Endometrial microvascular endothelial cells (primary cell): ENCODE measurements around the gene ATXN1. TPM values are rescaled to one million over a fixed set of nuclear protein-coding genes. Genes with fewer than 3 reads are reported as not detected.
"Not testable (repeated sequence)": the region's sequence is repeated elsewhere in the genome, so short reads cannot be mapped to it uniquely, and the experiment has no call there.

Experiments
- in situ Hi-C: cut with HindIII; loops from 2 replicates; pipeline ENCODE4 v1.10.0; 2017; ENCODE audit warnings: low sequenced_read_pairs, low pct_unique_long_range_greater_than_20kb; ENCODE audit errors: inconsistent ontology term
- total RNA-seq: library from RNA; depleted of rRNA; stranded (reverse); fragments of >200 nt; gene quantifications from one replicate; pipeline ENCODE4 v1.2.3, GENCODE V29; 2015; ENCODE audit errors: inconsistent ontology term

ATXN1 gene
- total RNA-seq, 1 donor from 2014 or later: 8.1 TPM

DNA sequence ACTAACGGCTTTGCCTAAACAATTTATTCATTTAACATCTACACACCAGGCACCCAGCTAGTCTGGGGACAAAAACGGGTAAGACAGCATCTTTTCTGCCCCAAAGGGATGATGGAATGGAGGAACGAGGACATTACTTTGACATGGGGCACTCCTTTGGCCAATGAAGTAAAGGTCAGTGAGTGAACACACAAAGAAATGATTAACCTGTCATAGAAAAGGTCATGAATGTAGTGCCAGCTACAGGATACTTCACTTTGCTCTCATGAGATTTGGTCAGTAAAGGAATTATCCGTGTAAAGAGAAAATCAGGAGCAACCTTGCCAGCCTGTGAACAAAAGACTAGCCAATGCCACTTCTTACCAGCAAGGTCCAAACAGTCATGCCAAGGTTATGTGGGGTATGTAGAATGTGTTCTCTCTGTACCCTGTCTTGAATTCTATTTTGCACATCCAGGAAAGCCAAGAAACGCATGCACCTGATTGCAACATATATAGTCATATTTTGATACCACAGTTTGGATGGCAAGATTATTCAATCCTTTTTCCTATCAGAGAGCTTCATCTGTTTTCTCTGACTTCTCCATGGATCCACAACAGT lies 377.6 kb downstream of the ATXN1 start:
- in situ Hi-C loops: no loop called here

DNA sequence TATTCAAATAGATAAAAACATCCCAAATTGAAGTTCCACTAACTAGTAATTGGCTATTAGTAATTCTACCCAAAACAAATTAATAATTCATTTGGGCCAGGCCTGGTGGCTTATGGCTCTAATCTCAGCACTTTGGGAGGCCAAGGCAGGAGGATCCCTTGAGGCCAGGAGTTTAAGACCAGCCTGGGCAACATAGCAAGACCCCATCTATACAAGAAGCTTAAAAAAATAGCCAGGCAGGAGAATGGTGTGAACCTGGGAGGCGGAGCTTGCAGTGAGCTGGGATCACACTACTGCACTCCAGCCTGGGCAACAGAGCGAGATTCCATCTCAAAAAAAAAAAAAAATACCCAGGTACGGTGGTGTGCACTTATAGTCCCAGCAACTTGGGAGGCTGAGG lies 379.3 kb downstream of the ATXN1 start:
- in situ Hi-C loops: not testable (repeated sequence)

DNA sequence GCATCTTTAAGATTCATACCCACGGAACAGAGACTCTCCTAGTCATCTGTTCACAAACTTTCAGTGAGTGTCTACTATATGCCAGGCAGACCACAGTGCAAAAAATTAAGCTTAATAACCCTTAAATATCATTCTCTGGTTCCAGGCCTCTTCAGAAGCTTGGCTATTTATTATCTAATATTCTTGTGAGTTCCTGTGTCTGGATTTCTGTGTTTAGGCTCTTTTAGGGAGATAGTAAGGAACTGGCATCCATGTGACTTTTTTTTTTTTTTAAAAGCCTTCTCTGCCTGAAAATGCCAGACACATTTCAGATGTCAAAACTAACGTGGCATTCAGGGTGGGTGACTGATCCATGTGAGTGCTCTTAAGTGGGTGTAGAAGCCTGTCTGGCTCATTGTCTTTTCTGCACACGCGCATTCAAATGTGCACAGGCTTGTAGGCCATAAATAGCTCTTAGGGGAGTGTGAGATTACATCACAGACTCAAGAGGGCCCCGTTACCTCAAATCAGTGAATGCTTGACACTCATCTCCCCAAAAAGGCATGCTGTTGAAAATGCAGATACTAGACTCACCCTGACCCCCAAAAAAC lies 380.9 kb downstream of the ATXN1 start:
- in situ Hi-C loops: no loop called here

DNA sequence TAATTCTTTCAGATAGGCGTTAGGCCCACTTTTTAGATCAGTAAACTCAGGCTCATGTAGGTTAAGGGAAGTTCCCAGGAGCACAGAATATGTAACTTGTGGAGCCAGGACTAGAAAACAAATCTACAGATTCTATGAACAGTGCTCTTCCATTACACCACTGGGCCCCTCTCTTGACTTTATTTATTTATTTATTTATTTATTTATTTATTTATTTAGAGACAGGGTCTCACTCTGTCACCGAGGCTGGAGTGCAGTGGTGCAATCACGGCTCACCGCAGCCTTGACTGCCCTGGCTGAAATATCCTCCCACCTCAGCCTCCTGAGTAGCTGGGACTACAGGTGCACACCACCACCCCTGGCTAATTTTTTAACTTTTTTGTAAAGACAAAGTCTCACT lies 382.9 kb downstream of the ATXN1 start:
- in situ Hi-C loops: not testable (repeated sequence)

DNA sequence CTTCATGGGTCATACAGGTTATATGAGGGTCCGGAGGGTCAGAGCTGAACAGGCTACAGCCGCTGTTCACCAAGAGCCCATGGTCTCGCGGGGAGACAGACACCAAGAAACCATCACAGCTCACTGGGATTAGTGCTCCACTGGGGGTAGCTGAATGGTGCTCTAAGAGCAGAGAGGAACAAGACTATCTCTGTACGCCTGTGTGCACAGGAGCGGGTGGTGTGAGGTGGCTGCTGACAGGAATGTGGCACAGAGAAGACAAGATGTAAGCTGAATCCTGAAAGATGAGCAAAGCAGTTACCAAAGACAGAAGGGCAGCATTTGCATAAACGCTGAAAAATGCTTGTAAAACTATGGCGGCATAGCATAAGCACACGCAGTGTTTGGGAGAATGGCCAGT lies 383.8 kb downstream of the ATXN1 start:
- in situ Hi-C loops: no loop called here

DNA sequence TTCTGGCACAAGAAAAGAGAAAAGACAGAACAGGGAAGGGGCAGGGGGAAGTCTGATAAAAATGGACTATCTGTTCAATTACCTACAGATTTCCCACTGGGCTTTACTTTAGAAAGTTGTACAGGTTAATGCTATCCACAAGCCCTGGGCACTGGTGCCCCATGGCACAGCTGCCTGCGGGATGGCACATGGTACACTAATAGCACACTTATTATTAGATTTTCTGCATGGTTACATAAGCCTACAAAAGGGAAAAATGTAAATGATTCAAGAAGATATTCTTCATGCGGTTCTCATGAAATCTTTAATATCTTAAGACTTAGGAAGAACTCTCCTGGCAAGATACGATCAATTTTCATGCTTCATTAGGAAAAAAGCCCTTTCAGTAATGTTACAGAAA lies 385.4 kb downstream of the ATXN1 start:
- in situ Hi-C loops: no loop called here

DNA sequence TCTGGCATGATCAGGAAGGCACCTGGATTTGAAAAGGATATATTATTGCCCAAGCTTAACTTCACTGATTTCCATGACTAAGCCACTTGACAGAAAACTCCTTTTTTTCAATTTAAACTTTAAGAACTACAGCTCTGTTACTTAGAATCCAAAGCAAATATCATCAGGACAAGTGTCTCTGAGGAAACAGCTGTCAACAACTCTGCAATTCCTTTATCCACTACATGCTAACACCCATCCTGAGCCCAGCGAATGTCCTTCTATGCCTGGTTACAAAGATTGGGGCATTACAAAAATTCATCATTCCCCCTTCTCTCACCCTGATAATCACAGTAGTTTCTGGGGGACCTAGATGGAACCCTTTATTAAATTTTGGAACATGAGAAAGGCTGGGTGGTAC lies 386.1 kb downstream of the ATXN1 start:
- in situ Hi-C loops: no loop called here

DNA sequence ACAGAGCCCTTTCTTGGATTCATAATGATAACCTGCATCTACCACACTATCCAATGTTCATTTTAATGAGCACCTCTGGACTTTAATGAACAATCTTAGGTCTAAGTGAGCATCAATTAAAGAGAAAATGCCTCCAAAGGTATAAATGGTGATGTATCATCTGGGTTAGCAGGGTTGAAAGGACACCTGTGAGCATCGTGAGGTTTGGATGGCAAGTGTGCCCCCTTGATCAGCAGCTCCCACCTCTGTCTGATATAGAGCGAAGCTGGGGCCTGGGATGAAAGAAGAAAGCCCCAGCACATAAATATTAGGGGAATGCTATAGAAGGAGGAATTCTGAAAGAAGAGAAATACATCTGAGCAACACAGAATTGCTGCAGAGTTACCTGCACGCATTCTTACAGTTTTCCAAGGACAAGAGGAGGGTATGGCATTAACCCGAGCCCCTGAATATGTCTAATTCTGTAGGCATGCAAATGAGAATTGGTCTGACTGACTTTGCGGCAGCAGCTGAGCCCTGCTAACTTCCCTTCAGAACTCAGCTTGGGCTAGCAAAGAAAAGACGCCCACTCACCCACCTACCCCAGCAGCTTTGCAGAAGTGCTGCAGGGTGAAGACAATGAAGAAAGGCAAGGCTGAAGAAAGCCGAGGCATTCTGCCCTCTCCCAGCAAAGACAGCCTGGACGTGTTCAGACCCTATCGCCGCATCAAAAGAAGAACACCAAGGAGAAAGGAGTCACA lies 386.6 kb downstream of the ATXN1 start:
- in situ Hi-C loops: no loop called here

DNA sequence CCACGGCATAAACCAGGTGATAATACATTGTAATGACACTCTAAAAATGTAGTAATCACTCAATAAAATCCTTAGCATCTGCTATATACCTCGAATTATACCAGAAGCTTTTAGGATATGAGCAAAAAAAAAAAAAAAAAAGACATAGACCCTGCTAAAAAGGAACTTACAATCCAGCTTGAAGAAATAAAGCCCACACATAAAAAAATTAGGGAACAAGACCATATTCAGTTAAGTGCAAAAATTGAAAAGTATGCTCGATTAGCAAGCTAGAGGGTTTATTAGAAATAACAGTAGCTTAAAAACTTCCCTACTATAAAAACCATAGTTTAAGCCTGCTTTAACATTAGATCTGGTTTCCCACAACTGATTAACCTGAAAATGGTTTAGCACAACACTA lies 387.2 kb downstream of the ATXN1 start:
- in situ Hi-C loops: no loop called here

DNA sequence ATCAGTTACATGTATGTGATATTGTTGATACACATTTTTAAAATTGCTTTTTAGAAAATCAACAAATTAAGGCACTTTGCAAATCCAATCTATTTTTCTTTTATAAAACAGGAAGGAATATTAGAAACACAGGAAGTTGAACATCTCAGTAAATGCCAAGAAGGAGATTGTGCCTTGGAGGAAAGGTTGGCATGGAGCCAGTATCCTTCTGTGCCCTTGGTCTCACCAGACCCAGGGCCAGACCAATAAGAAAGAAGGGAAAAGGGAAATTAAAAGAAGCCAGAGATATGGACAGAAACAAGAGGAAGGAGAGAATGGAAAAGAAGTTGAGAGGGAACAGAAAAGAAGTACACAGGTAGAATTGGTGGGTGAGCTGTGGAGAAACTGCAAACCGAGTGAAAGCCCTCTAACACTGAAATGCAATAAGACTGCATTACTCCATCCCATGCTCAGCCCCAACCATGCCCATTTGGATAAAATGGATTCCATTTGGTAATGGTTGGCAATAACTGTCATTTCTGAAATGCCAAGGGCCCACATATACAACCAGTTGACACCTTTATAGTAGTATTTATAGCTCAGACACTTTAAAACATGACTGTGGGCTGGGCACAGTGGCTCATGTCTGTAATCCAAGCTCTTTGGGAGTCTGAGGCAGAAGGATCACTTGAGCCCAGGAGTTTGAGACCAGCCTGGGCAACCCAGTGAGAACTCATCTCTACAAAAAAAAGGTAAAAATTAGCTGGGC lies 389.1 kb downstream of the ATXN1 start:
- in situ Hi-C loops: no loop called here

DNA sequence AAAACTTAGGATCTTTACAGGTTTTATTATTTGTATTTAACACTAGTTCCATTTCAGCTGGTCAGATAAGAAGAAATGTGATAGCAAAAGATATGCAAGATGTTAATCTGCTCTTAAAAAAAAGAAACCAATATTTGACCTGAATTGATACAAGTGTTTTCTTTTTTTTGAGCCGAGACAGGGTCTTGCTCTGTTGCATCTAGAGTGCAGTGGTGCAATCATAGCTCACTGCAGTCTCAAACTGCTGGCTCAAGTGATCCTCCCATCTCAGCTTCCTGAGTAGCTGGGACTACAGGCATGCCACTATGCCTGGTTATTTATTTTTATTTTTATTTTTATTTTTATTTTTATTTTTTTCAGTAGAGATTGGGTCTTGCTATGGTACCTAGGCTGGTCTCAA lies 389.9 kb downstream of the ATXN1 start:
- in situ Hi-C loops: no loop called here

DNA sequence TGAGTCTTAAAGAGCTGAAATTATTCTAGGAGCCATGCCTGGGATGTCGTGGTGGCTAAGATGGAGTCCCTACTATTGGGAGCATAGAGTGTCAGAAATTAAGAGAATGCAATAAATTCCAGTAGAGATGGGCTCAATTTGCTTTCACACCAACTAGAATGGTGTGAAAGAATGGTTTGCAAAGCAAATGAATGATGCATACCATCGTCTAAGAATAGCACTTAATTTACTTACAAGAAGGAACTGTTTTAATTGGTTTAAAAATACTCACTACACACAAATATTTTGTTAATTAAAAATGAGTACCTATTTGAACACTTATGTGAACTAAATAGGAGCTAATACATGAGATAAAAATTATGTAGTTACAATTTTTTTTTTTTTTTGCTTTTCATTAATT lies 390.3 kb downstream of the ATXN1 start:
- in situ Hi-C loops: no loop called here

DNA sequence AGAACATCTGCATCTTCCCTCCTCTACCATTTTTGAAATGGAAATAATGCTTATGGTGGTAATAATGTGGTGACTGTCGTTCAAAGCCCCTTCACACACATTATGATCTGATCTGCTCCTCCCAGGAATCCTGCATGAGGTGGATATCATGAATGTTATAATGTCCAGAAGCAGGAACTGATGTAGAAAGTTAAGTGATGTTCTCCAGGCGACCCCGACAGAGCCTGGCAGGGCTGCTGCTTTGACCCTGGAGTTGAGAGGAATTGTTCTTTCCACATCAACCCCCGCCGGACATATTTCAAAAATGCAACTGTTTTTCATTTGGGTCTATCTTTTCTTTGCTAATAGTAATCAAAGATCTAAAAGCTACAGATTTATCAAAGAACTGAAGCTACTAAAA lies 391.3 kb downstream of the ATXN1 start:
- in situ Hi-C loops: no loop called here

DNA sequence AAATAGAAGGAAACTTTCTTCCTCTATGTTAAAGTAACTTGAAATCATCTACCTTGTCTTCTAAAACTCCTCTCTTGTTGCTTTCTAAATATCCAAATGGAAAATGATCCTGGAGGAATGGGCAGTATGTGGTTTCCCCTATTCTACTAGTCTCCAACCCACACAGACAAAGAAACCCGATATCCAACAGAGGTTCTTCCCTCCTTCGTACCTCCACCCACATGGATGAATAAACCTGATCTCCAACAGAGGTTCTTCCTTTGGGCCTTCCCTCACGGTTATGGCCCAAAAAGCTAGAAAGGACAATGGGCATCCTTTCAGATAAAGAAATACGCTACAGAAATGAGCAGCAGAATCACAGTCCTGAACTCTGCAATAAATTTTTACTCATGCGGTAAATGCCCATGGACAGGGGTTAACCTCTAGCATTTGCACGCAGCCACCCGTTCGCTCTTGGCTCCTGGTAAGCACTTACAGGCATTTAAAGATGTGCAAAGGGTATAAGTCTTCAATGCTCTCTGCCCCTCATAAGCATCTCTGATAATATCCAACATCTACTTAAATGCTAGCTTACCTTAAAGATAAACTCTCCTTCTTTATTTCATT lies 392.0 kb downstream of the ATXN1 start:
- in situ Hi-C loops: no loop called here

DNA sequence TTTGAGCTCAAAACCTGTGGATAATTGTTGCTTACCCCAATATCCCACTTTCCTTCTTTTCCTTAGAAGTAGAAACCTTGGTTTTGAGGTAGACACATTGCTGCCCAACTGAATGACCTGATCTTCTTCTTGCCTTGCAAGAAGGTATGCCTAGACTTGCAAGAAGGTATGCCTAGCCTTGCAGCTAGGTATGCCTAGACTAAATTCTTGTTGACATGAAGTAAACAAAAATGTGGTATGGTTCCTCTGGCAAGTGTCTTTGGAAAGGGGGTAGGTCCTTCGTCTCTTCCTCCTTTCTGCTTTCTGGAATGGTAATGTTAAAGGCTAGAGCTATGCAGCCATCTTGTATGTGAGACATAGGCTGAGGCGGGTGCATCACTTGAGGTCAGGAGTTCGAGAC lies 393.7 kb downstream of the ATXN1 start:
- in situ Hi-C loops: no loop called here

DNA sequence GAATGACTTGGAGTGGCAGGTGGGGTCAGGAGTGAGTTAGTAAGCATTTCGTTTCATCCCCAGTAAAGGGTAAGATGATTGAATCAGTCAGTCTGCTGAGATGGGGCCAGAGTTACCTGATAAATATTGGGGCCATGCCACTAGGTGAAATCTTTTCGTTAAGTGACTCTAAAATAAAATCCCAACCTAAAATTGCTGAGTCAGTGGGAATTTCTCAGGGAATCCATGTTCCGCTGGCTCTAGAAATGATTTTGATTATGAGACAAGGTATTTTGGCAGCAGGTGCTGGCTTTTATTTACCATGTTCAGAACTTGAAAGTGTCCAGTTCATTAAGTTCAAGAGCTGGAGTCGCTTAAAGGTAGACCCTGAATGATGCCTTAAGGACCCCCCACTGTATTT lies 397.5 kb downstream of the ATXN1 start:
- in situ Hi-C loops: no loop called here

DNA sequence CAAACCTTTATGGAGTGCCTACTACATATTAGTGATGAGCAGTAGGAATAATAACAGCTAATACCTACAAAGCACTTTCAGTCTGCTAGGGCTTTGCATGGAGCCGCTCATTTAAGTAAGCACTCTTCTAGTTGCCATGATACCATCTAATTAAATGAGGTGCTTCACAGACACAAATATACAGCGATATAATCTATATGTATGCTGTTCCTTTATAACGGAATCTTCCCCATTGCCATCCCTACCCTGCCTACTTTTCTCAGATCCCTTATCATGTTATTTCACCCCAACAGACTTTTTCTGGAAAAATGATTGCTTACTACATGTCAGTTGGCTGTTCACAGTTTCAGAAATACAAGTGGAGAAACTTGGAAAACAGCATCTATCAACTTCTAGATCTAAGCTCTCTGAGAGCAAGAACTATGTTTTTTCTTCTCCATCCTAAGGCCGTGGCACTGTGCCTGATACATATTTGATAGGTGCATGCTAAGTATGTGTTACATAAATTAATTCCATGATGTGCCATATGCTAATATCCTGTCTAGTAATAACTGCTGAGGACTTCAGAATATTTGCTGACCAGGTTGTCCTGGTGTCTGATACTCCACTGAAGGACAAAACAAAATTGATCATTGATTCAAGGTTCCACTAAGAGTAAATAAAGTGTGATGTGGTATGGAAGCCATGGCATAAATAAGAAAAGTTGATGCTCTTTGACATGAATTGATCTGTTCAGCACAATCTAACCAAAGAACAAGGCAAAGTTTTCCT lies 398.3 kb downstream of the ATXN1 start:
- in situ Hi-C loops: no loop called here

DNA sequence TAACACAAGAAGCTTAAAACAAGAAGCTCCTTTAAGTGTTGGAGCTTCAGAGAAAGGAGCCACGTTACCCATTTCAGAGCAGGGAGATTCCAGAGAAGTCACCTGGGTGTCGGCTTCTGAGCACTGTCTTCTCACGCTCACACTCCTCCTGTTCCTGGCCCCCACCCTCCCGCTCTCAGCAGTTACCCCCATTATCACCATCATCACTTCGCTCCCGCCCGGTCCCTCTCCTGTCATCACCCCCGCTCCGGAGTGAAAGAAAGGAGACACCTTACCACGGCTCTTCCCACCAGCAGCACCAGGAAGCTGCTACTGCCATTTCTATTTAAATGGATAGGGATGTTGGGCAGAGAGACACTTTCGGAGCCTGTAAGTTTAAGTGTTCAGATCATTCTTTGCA lies 399.0 kb downstream of the ATXN1 start:
- in situ Hi-C loops: no loop called here

DNA sequence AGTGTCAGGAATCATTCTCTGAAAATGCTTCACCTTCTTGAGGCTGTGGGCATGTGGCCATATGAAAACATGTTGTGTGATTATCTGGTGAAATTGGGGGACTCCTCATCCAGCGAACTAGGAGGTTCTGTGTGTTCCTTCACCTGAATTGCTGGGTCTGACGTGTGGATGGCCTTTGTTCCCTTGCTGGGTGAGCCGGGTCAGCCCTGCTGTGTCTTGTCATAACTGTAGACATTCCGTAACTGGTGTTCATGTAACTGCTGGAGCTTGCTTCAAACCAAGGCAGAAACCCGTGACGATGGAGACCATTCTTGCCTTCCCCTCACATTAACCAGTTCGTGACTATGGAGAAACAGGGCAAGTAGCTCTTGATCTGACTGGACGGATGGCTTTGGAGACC lies 399.4 kb downstream of the ATXN1 start:
- in situ Hi-C loops: no loop called here
